Lower leg skin (tissue), 3 donors: ENCODE measurements around the gene OBP2B.

Experiments
- CTCF ChIP-seq, 3 donors: fragments of 450-650 bp; IDR thresholded peaks; one replicate each; pipeline ENCODE4 v1.5.1; 2016; ENCODE audit warnings: antibody characterized with exemption in 3 of 3, mild to moderate bottlenecking in 3 of 3, moderate library complexity in 2 of 3
- POLR2A ChIP-seq, 2 donors: fragments of 450-650 bp; IDR thresholded peaks; one replicate each; pipeline ENCODE4 v1.6.1; 2016 to 2017; ENCODE audit warnings: antibody characterized with exemption in 2 of 2, mild to moderate bottlenecking in 1 of 2, moderate library complexity in 1 of 2

GRCh38 chr9:133237035-133237731 is 28.1 kb upstream of the OBP2B start:
- TF ChIP-seq CTCF (IDR thresholded peaks at IDR 0.05) (no peak), POLR2A (IDR thresholded peaks at IDR 0.05) (no peak)
